ENCODE data around the gene HOXA13. TPM values are rescaled to one million over a fixed set of nuclear protein-coding genes. Genes with fewer than 3 reads are reported as not detected.

The HOXA13 gene
- total RNA-seq, 1 donor from 2014 or later, result under 0.01 TPM

DNA sequence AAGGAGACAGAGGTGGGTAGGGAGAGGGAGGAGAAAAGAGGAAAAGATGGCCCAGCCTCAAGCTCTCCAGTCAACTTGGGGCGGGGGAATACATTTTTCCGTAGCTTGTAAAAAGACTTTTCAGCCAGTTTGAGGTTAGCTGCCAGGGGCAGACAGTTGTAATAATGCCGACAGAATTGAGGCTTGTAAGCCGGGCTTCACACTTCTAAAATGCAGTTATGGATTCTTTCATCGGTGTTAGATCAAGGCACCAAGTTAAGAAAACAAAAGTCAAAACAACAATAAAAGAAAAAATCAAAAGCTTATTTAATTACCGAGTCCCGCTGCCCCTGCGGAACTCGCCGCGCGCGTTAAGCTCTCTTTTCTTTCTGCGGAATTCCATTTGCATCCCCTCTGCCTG lies 42.3 kb upstream of the HOXA13 start:
- FAIRE-seq (no peak), DNase-seq (ENCODE audit: low read depth) (no peak)
- H3K27me3 ChIP-seq (ENCODE audit: control insufficient read depth, insufficient read depth, low read length), result peaks cover 83% of the 10 kb centered on the region
- no peak for TF ChIP-seq CTCF (IDR thresholded peaks at IDR 0.05; ENCODE audit: insufficient read depth, low read length, severe bottlenecking)
- H3K4me3 ChIP-seq (ENCODE audit: low read depth, low read length), result no peak overlapping the region
- no peaks in the 10 kb centered on the region for H3K36me3 ChIP-seq (ENCODE audit: control insufficient read depth, insufficient read depth, low read length)

GRCh38 chr7:27241189-27242056 lies 41.5 kb upstream of the HOXA13 start:
- DNase-seq (ENCODE audit: low read depth) (no peak), FAIRE-seq (no peak)
- Histone ChIP-seq H3K27me3 (ENCODE audit: control insufficient read depth, insufficient read depth, low read length) (peaks cover 82% of the 10 kb centered on the region), H3K36me3 (ENCODE audit: control insufficient read depth, insufficient read depth, low read length) (no peaks in the 10 kb centered on the region), H3K4me3 (ENCODE audit: low read depth, low read length) (no peak overlapping the region)
- TF ChIP-seq CTCF (IDR thresholded peaks at IDR 0.05; ENCODE audit: insufficient read depth, low read length, severe bottlenecking), result no peak

- H3K4me3 ChIP-seq (ENCODE audit: low read depth, low read length), result no peak overlapping the region
- no peaks in the 10 kb centered on the region for H3K36me3 ChIP-seq (ENCODE audit: control insufficient read depth, insufficient read depth, low read length)
- FAIRE-seq, result no peak
- TF ChIP-seq CTCF (IDR thresholded peaks at IDR 0.05; ENCODE audit: insufficient read depth, low read length, severe bottlenecking), result no peak
- no peak for DNase-seq (ENCODE audit: low read depth)
- H3K27me3 ChIP-seq (ENCODE audit: control insufficient read depth, insufficient read depth, low read length), result peaks cover 80% of the 10 kb centered on the region
Measured at GRCh38 chr7:27240015-27240731, 40.3 kb upstream of the HOXA13 start.

DNA sequence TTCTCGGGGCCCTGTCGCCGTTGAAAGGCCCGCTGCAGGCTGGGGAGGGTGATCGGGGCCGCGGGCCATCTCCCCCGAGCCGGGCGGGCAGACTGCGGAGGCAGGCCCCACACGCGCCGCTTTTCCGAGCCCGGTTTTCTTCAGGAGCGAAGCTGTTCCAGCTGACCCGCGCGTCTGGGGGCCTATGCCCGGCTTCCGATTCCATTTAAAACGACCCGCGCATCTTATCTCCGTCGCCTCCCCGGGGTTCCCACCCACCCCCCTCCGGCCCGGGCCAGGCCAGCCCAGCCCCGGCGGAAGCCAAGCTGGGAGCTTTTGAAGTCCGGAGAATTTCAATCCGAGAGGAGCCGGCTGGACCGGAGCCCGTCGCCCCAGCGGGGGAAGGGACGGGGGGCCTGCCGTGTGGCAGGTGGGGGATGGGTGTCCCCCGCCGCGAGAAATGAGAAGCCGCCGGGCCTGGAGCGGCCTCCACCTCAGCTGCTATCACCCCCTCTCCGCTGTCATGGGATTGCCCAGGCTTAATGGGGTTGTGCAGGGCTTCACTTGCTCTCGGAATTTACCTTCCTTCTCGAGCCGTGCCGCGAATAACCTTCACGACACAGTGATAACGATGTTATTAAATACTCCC lies 39.6 kb upstream of the HOXA13 start:
- Histone ChIP-seq H3K4me3 (ENCODE audit: low read depth, low read length) (no peak overlapping the region), H3K36me3 (ENCODE audit: control insufficient read depth, insufficient read depth, low read length) (no peaks in the 10 kb centered on the region), H3K27me3 (ENCODE audit: control insufficient read depth, insufficient read depth, low read length) (peaks cover 75% of the 10 kb centered on the region)
- TF ChIP-seq CTCF (IDR thresholded peaks at IDR 0.05; ENCODE audit: insufficient read depth, low read length, severe bottlenecking), result no peak
- DNase-seq (ENCODE audit: low read depth) (no peak), FAIRE-seq (no peak)

DNA sequence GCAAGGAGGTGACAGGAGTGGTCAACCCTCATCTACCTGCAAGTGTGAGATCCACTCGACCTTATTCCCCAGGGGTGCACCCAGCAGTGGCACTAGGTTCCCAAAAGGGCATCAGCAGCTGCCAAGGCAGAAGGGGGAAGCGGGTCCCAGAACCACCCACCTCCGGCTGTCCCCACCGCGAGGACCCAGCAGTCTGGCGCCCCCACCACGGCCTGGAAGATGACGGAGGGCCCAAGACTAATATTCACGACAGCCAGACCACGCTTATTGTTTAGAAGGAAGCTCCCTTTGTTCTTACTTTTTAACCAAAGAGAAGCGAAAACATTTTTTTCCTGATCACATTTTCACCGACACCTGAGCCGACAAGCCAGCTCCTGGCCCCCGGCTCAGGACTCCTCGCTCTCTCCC lies 39.1 kb upstream of the HOXA13 start:
- Histone ChIP-seq H3K27me3 (ENCODE audit: control insufficient read depth, insufficient read depth, low read length) (peaks cover 70% of the 10 kb centered on the region), H3K36me3 (ENCODE audit: control insufficient read depth, insufficient read depth, low read length) (no peaks in the 10 kb centered on the region), H3K4me3 (ENCODE audit: low read depth, low read length) (no peak overlapping the region)
- no peak for DNase-seq (ENCODE audit: low read depth)
- no peak for TF ChIP-seq CTCF (IDR thresholded peaks at IDR 0.05; ENCODE audit: insufficient read depth, low read length, severe bottlenecking)
- FAIRE-seq, result no peak
